ENCODE results near the gene RHOBTB3.
"Not testable (repeated sequence)": the region's sequence is repeated elsewhere in the genome, so short reads cannot be mapped to it uniquely, and the experiment has no call there.

RHOBTB3 gene

GRCh38 chr5:95801961-95802360 is 70.8 kb downstream of the RHOBTB3 start:
- no peak for DNase-seq

- no peak for DNase-seq
These were observed 72.4 kb downstream of the RHOBTB3 start for GRCh38 chr5:95803271-95804148.

GRCh38 chr5:95804736-95805539 is 73.8 kb downstream of the RHOBTB3 start:
- no peak for DNase-seq

GRCh38 chr5:95806687-95807086 is 75.6 kb downstream of the RHOBTB3 start:
- DNase-seq, result no peak

GRCh38 chr5:95808013-95808685 is 77.0 kb downstream of the RHOBTB3 start:
- no peak for DNase-seq

- no peak for DNase-seq
These were observed 77.7 kb downstream of the RHOBTB3 start for GRCh38 chr5:95808686-95809413.

GRCh38 chr5:95809414-95809960 is 78.4 kb downstream of the RHOBTB3 start:
- DNase-seq, result no peak

GRCh38 chr5:95810305-95811125 is 79.4 kb downstream of the RHOBTB3 start:
- no peak for DNase-seq

- DNase-seq, result not testable (repeated sequence)
These were observed 79.9 kb downstream of the RHOBTB3 start for GRCh38 chr5:95811126-95811423.

- not testable (repeated sequence) for DNase-seq
These were observed 80.4 kb downstream of the RHOBTB3 start for GRCh38 chr5:95811461-95812073.

- no peak for DNase-seq
These were observed 80.9 kb downstream of the RHOBTB3 start for GRCh38 chr5:95812074-95812471.

GRCh38 chr5:95813035-95813434 is 81.9 kb downstream of the RHOBTB3 start:
- not testable (repeated sequence) for DNase-seq

GRCh38 chr5:95815155-95815729 is 84.1 kb downstream of the RHOBTB3 start:
- no peak for DNase-seq

GRCh38 chr5:95816341-95816740 is 85.2 kb downstream of the RHOBTB3 start:
- no peak for DNase-seq

- no peak for DNase-seq
These were observed 85.6 kb downstream of the RHOBTB3 start for GRCh38 chr5:95816776-95817175.

- no peak for DNase-seq
These were observed 86.3 kb downstream of the RHOBTB3 start for GRCh38 chr5:95817430-95817829.

GRCh38 chr5:95818181-95819147 is 87.3 kb downstream of the RHOBTB3 start:
- DNase-seq, result no peak

- no peak for DNase-seq
These were observed 90.2 kb downstream of the RHOBTB3 start for GRCh38 chr5:95821110-95822021.
